Upper lobe of left lung (tissue), 6 donors: ENCODE data around the gene ARIH1. TPM values are rescaled to one million over a fixed set of nuclear protein-coding genes. Genes with fewer than 3 reads are reported as not detected.

ENCODE experiments used
- ATAC-seq, 2 donors: fragments of 200-7000 bp; cut with Tn5 transposase; one replicate each; pipeline ENCODE4 v1.9.1; 2022; ENCODE audit warnings: mild to moderate bottlenecking in 2 of 2, moderate library complexity in 2 of 2; ENCODE audit not compliant: low FRiP score in 2 of 2
- DNase-seq, 2 donors: peaks; one replicate each; pipeline ENCODE4 v3.0.0-alpha.2; 2019 to 2020
- H3K27ac ChIP-seq, 4 donors: fragments of 200-600 bp; sonication (generic); one replicate each; pipeline ENCODE4 v1.5.1; 2016 to 2019
- H3K27me3 ChIP-seq, 4 donors: fragments of 200-600 bp; sonication (generic); one replicate each; pipeline ENCODE4 v1.5.1; 2017 to 2019
- H3K36me3 ChIP-seq, 4 donors: fragments of 200-600 bp; sonication (generic); one replicate each; pipeline ENCODE4 v1.5.1; 2016 to 2019
- H3K4me1 ChIP-seq, 4 donors: fragments of 200-600 bp; sonication (generic); one replicate each; pipeline ENCODE4 v1.5.1; 2018 to 2019
- H3K4me3 ChIP-seq, 4 donors: fragments of 200-600 bp; sonication (generic); one replicate each; pipeline ENCODE4 v1.5.1; 2017 to 2019; ENCODE audit warnings: mild to moderate bottlenecking in 2 of 4, moderate library complexity in 1 of 4
- H3K9me3 ChIP-seq, 4 donors: fragments of 200-600 bp; sonication (generic); one replicate each; pipeline ENCODE4 v1.5.1; 2018 to 2019
- CTCF ChIP-seq, 6 experiments: fragments of 450-650 bp in 4 of 6; fragments of 200-600 bp in 2 of 6; sonication (generic) in 2 of 6; IDR thresholded peaks; one replicate each; pipeline ENCODE4 v1.5.1; 2016 to 2019; ENCODE audit warnings: antibody characterized with exemption in 6 of 6
- EP300 ChIP-seq, 4 donors: sonication (generic); formaldehyde crosslinking; IDR thresholded peaks; one replicate each; pipeline ENCODE4 v1.5.1; 2017; ENCODE audit warnings: antibody characterized with exemption in 4 of 4, control low read depth in 2 of 4
- POLR2A ChIP-seq, 4 donors: fragments of 450-650 bp; IDR thresholded peaks; one replicate each; pipeline ENCODE4 v1.5.1; 2016 to 2017; ENCODE audit warnings: antibody characterized with exemption in 4 of 4, mild to moderate bottlenecking in 2 of 4
- POLR2AphosphoS5 ChIP-seq, 2 donors: sonication (generic); formaldehyde crosslinking; IDR thresholded peaks; one replicate each; pipeline ENCODE4 v1.5.1; 2017; ENCODE audit warnings: antibody characterized with exemption in 2 of 2
- WGBS, 2 donors: methylation state at CpG; one replicate each; pipeline ENCODE4 v1.1.5; 2017 to 2018; 5-methylcytosine and 5-hydroxymethylcytosine counted together
- total RNA-seq, 6 donors: library from RNA; depleted of rRNA in 4 of 6; stranded (reverse); fragments of >200 nt in 4 of 6; gene quantifications; one replicate each; pipeline versions ENCODE4 v1.1.0 to v1.2.1, GENCODE V29; 2016 to 2021
- donor health status: DM: no; HTN: no; CAD: no; lungs with moderate emphysema.
- donor health status: DM: no; HTN: yes; CAD: no; lungs with severe emphysema.

The ARIH1 gene
- total RNA-seq, 6 donors from 2014 or later = 43.0 to 155 (median 85.4) TPM

- Histone ChIP-seq H3K36me3 (peaks cover 0 to 67% (median 19%) of the 10 kb centered on the region in 4 donors), H3K4me1 (no peaks in the 10 kb centered on the region)
- 75 to 90% methylated on average over 3 of the region's 3 CpGs for WGBS, 2 donors
These were observed 85.7 kb downstream of the ARIH1 start for GRCh38 chr15:72559781-72560180.

GRCh38 chr15:72560458-72560857 lies 86.3 kb downstream of the ARIH1 start:
- TF ChIP-seq POLR2AphosphoS5 (IDR thresholded peaks at IDR 0.05) = no peak
- no peak for TF ChIP-seq CTCF (IDR thresholded peaks at IDR 0.05)
- no peak overlapping the region for H3K4me3 ChIP-seq
- DNase-seq (no peak), ATAC-seq (no peak)
- H3K4me1 ChIP-seq = no peaks in the 10 kb centered on the region
- peaks cover 0 to 67% (median 21%) of the 10 kb centered on the region in 4 donors for H3K36me3 ChIP-seq
- H3K9me3 ChIP-seq = no peaks in the 10 kb centered on the region
- no peak overlapping the region for H3K27ac ChIP-seq
- WGBS, 2 donors = 50 to 72% methylated on average over 1 of the region's 1 CpG
- H3K27me3 ChIP-seq = no peaks in the 10 kb centered on the region

More at GRCh38 chr15:72559781-72560180, 85.7 kb downstream of the ARIH1 start:
- H3K4me3 ChIP-seq = no peak overlapping the region
- DNase-seq = no peak
- H3K27me3 ChIP-seq = no peaks in the 10 kb centered on the region
- no peak overlapping the region for H3K27ac ChIP-seq
- ATAC-seq = no peak
- TF ChIP-seq POLR2A (IDR thresholded peaks at IDR 0.05) = no peak
- no peak for TF ChIP-seq POLR2AphosphoS5 (IDR thresholded peaks at IDR 0.05)
- TF ChIP-seq CTCF (IDR thresholded peaks at IDR 0.05) = no peak
- no peaks in the 10 kb centered on the region for H3K9me3 ChIP-seq

GRCh38 chr15:72562386-72562785 lies 88.3 kb downstream of the ARIH1 start:
- TF ChIP-seq CTCF (IDR thresholded peaks at IDR 0.05) = no peak
- no peak for TF ChIP-seq EP300 (IDR thresholded peaks at IDR 0.05)
- TF ChIP-seq POLR2AphosphoS5 (IDR thresholded peaks at IDR 0.05) = no peak
- no peak for ATAC-seq
- no peaks in the 10 kb centered on the region for H3K9me3 ChIP-seq

GRCh38 chr15:72562878-72563277 lies 88.7 kb downstream of the ARIH1 start:
- Histone ChIP-seq H3K27me3 (no peaks in the 10 kb centered on the region), H3K27ac (no peak overlapping the region), H3K9me3 (no peaks in the 10 kb centered on the region), H3K4me3 (no peak overlapping the region), H3K36me3 (peaks cover 6 to 72% (median 21%) of the 10 kb centered on the region in 4 donors), H3K4me1 (no peaks in the 10 kb centered on the region)
- DNase-seq = no peak
- no peak for TF ChIP-seq POLR2AphosphoS5 (IDR thresholded peaks at IDR 0.05)
- no peak for TF ChIP-seq CTCF (IDR thresholded peaks at IDR 0.05)
- no peak for TF ChIP-seq EP300 (IDR thresholded peaks at IDR 0.05)
- TF ChIP-seq POLR2A (IDR thresholded peaks at IDR 0.05) = no peak
- WGBS, 2 donors = 90 to 94% methylated on average over 2 of the region's 2 CpGs
- ATAC-seq = no peak

More at GRCh38 chr15:72562386-72562785, 88.3 kb downstream of the ARIH1 start:
- Histone ChIP-seq H3K4me3 (no peak overlapping the region), H3K27ac (no peak overlapping the region), H3K4me1 (no peaks in the 10 kb centered on the region), H3K27me3 (no peaks in the 10 kb centered on the region), H3K36me3 (peaks cover 6 to 70% (median 21%) of the 10 kb centered on the region in 4 donors)
- no peak for DNase-seq

- WGBS, 2 donors = 68 to 83% methylated on average over 1 of the region's 1 CpG
- Histone ChIP-seq H3K4me1 (no peaks in the 10 kb centered on the region), H3K9me3 (no peaks in the 10 kb centered on the region), H3K27me3 (no peaks in the 10 kb centered on the region), H3K4me3 (no peak overlapping the region), H3K27ac (no peak overlapping the region), H3K36me3 (peaks cover 6 to 64% (median 21%) of the 10 kb centered on the region in 4 donors)
- no peak for ATAC-seq
- TF ChIP-seq CTCF (IDR thresholded peaks at IDR 0.05) = no peak
- no peak for TF ChIP-seq EP300 (IDR thresholded peaks at IDR 0.05)
- no peak for TF ChIP-seq POLR2A (IDR thresholded peaks at IDR 0.05)
- no peak for TF ChIP-seq POLR2AphosphoS5 (IDR thresholded peaks at IDR 0.05)
- no peak for DNase-seq
These were observed 90.0 kb downstream of the ARIH1 start for GRCh38 chr15:72564091-72564490.
